ENCODE measurements around the gene ASCC1.
A peak's percentile ranks its signal among the peaks of the same experiment; 100 is the strongest.
"Not testable (repeated sequence)": the region's sequence is repeated elsewhere in the genome, so short reads cannot be mapped to it uniquely, and the experiment has no call there.

ASCC1 gene

GRCh38 chr10:72249176-72249862 is 33.2 kb upstream of the ASCC1 start:
- DNase-seq (ENCODE audit: low read depth in 2 of 3, low spot score in 2 of 3) = not testable (repeated sequence)

GRCh38 chr10:72248468-72249151 is 32.5 kb upstream of the ASCC1 start:
- DNase-seq (ENCODE audit: low read depth in 2 of 3, low spot score in 2 of 3) = peak in 1 of 3 experiments; percentile 51

- DNase-seq (ENCODE audit: low read depth in 2 of 3, low spot score in 2 of 3) = no peak
Observed at GRCh38 chr10:72245949-72246525, 30.0 kb upstream of the ASCC1 start.

GRCh38 chr10:72244573-72245038 is 28.5 kb upstream of the ASCC1 start:
- no peak for DNase-seq (ENCODE audit: low read depth in 2 of 3, low spot score in 2 of 3)

- no peak for DNase-seq (ENCODE audit: low read depth in 2 of 3, low spot score in 2 of 3)
Observed at GRCh38 chr10:72243822-72244437, 27.9 kb upstream of the ASCC1 start.

- no peak for DNase-seq (ENCODE audit: low read depth in 2 of 3, low spot score in 2 of 3)
Observed at GRCh38 chr10:72242675-72243074, 26.6 kb upstream of the ASCC1 start.

- DNase-seq (ENCODE audit: low read depth in 2 of 3, low spot score in 2 of 3) = no peak
Observed at GRCh38 chr10:72241691-72242252, 25.7 kb upstream of the ASCC1 start.

GRCh38 chr10:72240371-72240770 is 24.3 kb upstream of the ASCC1 start:
- no peak for DNase-seq (ENCODE audit: low read depth in 2 of 3, low spot score in 2 of 3)

GRCh38 chr10:72239409-72239808 is 23.3 kb upstream of the ASCC1 start:
- no peak for DNase-seq (ENCODE audit: low read depth in 2 of 3, low spot score in 2 of 3)

GRCh38 chr10:72238392-72239175 is 22.5 kb upstream of the ASCC1 start:
- DNase-seq (ENCODE audit: low read depth in 2 of 3, low spot score in 2 of 3) = no peak

- DNase-seq (ENCODE audit: low read depth in 2 of 3, low spot score in 2 of 3) = no peak
Observed at GRCh38 chr10:72235544-72236279, 19.6 kb upstream of the ASCC1 start.

- no peak for DNase-seq (ENCODE audit: low read depth in 2 of 3, low spot score in 2 of 3)
Observed at GRCh38 chr10:72234560-72235095, 18.6 kb upstream of the ASCC1 start.

GRCh38 chr10:72233621-72234020 is 17.5 kb upstream of the ASCC1 start:
- DNase-seq (ENCODE audit: low read depth in 2 of 3, low spot score in 2 of 3) = no peak

- DNase-seq (ENCODE audit: low read depth in 2 of 3, low spot score in 2 of 3) = no peak
Observed at GRCh38 chr10:72229261-72230251, 13.5 kb upstream of the ASCC1 start.

- no peak for DNase-seq (ENCODE audit: low read depth in 2 of 3, low spot score in 2 of 3)
Observed at GRCh38 chr10:72228318-72228751, 12.3 kb upstream of the ASCC1 start.

GRCh38 chr10:72227826-72228225 is 11.8 kb upstream of the ASCC1 start:
- DNase-seq (ENCODE audit: low read depth in 2 of 3, low spot score in 2 of 3) = no peak

GRCh38 chr10:72226418-72227027 is 10.4 kb upstream of the ASCC1 start:
- DNase-seq (ENCODE audit: low read depth in 2 of 3, low spot score in 2 of 3) = no peak

- not testable (repeated sequence) for DNase-seq (ENCODE audit: low read depth in 2 of 3, low spot score in 2 of 3)
Observed at GRCh38 chr10:72224191-72224590, 8.1 kb upstream of the ASCC1 start.
